PC-3 (cell line): ENCODE data around the gene BLTP3A.

Source experiments
- EZH2 ChIP-seq: fragments of 300-600 bp; sonication (generic); IDR thresholded peaks from one replicate; pipeline ENCODE4 v1.6.1; 2017; ENCODE audit warnings: antibody characterized with exemption, mild to moderate bottlenecking, low read length; ENCODE audit not compliant: unreplicated experiment
- EZH2phosphoT487 ChIP-seq: fragments of 300-600 bp; sonication (generic); IDR thresholded peaks from 2 replicates; pipeline ENCODE4 v1.6.1; 2018; ENCODE audit warnings: mild to moderate bottlenecking, antibody characterized with exemption, low read length, borderline replicate concordance
- TF ChIP-seq, protein P1 (sequence below): fragments of 300-600 bp; sonication (generic); conservative IDR thresholded peaks from 2 replicates; pipeline ENCODE4 v1.5.1; 2017; ENCODE audit warnings: antibody characterized with exemption, low read depth, mild to moderate bottlenecking, low read length

DNA sequence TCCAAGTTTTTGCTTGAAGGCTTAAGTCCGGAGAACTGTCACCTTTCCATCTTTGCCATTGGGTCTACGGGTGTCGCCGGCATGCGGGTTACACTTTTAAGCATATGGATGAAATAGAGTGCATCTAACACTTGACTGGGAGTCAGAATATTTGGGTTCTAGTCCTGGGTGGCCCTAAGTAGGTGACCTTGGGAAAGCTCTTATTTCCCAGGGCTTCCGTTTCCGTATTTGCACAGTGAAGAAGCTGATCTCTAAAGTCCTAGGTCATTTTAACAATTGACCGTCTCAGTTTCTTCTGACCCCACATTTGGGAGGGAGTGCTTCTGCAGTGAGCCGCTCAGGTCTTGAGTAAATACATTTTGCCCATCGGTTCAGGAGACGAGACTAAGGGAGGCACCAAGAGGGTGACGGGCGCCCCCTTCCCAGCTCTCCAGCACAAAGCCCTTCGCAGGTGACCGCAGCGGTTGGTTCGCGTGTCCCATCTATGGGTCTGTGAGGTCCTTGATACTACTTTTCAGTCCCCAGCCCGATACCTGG, 651 bp upstream of the BLTP3A start:
- TF ChIP-seq, protein P1, sequence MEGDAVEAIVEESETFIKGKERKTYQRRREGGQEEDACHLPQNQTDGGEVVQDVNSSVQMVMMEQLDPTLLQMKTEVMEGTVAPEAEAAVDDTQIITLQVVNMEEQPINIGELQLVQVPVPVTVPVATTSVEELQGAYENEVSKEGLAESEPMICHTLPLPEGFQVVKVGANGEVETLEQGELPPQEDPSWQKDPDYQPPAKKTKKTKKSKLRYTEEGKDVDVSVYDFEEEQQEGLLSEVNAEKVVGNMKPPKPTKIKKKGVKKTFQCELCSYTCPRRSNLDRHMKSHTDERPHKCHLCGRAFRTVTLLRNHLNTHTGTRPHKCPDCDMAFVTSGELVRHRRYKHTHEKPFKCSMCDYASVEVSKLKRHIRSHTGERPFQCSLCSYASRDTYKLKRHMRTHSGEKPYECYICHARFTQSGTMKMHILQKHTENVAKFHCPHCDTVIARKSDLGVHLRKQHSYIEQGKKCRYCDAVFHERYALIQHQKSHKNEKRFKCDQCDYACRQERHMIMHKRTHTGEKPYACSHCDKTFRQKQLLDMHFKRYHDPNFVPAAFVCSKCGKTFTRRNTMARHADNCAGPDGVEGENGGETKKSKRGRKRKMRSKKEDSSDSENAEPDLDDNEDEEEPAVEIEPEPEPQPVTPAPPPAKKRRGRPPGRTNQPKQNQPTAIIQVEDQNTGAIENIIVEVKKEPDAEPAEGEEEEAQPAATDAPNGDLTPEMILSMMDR: peak; percentile 61
- TF ChIP-seq EZH2 (no peak), EZH2phosphoT487 (no peak)
